ENCODE data around the gene B3GNT8. TPM values are rescaled to one million over a fixed set of nuclear protein-coding genes. Genes with fewer than 3 reads are reported as not detected.

The B3GNT8 gene
- total RNA-seq, 1 experiment from 2014 or later: 0.96 TPM

DNA sequence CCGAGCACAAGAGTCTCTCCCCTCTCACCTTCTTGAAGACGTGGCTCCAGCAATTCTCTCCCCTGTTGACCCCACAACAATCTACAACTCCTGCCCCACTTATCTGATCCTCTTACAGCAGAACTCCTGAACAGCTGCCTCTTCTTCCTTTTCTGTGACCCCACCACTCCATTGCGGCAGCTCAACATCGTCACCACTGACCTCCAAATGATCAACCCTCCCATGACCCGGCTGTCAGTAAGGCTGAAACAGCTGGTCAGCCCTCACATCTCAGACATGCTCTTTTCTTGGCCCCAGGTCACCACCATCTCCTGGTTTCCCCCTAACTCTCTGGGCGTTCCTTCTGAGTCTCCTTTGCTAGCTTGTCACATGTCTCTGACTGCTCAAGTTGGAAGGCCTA, 31.8 kb downstream of the B3GNT8 start:
- Histone ChIP-seq H3K4me1 (ENCODE audit: insufficient read depth, low read length) (no peaks in the 10 kb centered on the region), H3K14ac (ENCODE audit: insufficient read depth, low read length) (no peak overlapping the region), H3K56ac (ENCODE audit: insufficient read length, low read depth, low read length) (no peak overlapping the region), H4K91ac (ENCODE audit: insufficient read length, low read depth, low read length) (no peak overlapping the region), H4K20me1 (ENCODE audit: control insufficient read depth, insufficient read depth, insufficient read length) (no peaks in the 10 kb centered on the region), H2BK120ac (ENCODE audit: low read depth, low read length, poor library complexity, severe bottlenecking) (no peak overlapping the region), H2BK20ac (ENCODE audit: low read depth, low read length, poor library complexity, severe bottlenecking) (no peak overlapping the region), H3K4ac (ENCODE audit: low read depth, low read length) (no peak overlapping the region), H4K5ac (ENCODE audit: insufficient read length, low read depth, low read length) (no peak overlapping the region), H3K79me1 (ENCODE audit: insufficient read depth, low read depth, low read length, poor library complexity, severe bottlenecking) (peaks cover 6% of the 10 kb centered on the region), H2AK5ac (ENCODE audit: insufficient read length, low read length) (no peak overlapping the region), H3T11ph (ENCODE audit: low read length) (no peak overlapping the region), H3K27ac (ENCODE audit: insufficient read length, low read depth, low read length) (no peak overlapping the region), H2AFZ (ENCODE audit: low read length) (no peak overlapping the region), H3K23me2 (ENCODE audit: insufficient read length, low read depth, low read length, poor library complexity, severe bottlenecking) (peaks cover 9% of the 10 kb centered on the region), H3K4me2 (ENCODE audit: insufficient read depth, insufficient read length, low read length) (no peak overlapping the region), H2BK5ac (ENCODE audit: insufficient read length, low read length) (no peak overlapping the region), H3K23ac (ENCODE audit: insufficient read length, low read depth, low read length) (no peak overlapping the region), H4K8ac (replicated peaks; ENCODE audit: insufficient read length, low read depth, low read length) (no peak overlapping the region), H2BK15ac (ENCODE audit: low read depth, low read length) (no peak overlapping the region), H3K9ac (ENCODE audit: extremely low read depth, insufficient read length, low read length) (no peak overlapping the region), H3K79me2 (ENCODE audit: insufficient read depth, low read length) (no peaks in the 10 kb centered on the region), H3K27me3 (ENCODE audit: insufficient read depth, low read length) (no peaks in the 10 kb centered on the region), H3K9me3 (ENCODE audit: control insufficient read depth, low read depth, low read length) (no peaks in the 10 kb centered on the region), H2BK12ac (ENCODE audit: insufficient read length, low read depth, low read length) (no peak overlapping the region), H3K18ac (ENCODE audit: insufficient read length, low read depth, low read length) (no peak overlapping the region)
- Mint-ChIP-seq H3K27me3 (ENCODE audit: low read depth) (no peaks in the 10 kb centered on the region; the same call in 1 of the 2 replicates), H3K27ac (peak overlapping the region; percentile 6 to 57 (median 22); a peak in 5 of 7 replicates), H3K9me3 (no peaks in the 10 kb centered on the region; a peak in 1 of 5 replicates), H3K36me3 (ENCODE audit: insufficient read depth in 1 of 3, low read depth in 3 of 3) (peaks cover 0 to 30% (median 15%) of the 10 kb centered on the region in 3 experiments; a peak in 5 of 7 replicates), H3K4me3 (peak overlapping the region; percentile 73 to 99; a peak in 4 of 5 replicates), H3K4me1 (peaks cover 21 to 24% of the 10 kb centered on the region in 2 experiments)
- DNase-seq: no peak
- WGBS (ENCODE audit: extremely low coverage, insufficient read length, low lambda C conversion rate): no CpG with 5 or more reads among the region's 6 CpGs
- TF ChIP-seq, protein P1, sequence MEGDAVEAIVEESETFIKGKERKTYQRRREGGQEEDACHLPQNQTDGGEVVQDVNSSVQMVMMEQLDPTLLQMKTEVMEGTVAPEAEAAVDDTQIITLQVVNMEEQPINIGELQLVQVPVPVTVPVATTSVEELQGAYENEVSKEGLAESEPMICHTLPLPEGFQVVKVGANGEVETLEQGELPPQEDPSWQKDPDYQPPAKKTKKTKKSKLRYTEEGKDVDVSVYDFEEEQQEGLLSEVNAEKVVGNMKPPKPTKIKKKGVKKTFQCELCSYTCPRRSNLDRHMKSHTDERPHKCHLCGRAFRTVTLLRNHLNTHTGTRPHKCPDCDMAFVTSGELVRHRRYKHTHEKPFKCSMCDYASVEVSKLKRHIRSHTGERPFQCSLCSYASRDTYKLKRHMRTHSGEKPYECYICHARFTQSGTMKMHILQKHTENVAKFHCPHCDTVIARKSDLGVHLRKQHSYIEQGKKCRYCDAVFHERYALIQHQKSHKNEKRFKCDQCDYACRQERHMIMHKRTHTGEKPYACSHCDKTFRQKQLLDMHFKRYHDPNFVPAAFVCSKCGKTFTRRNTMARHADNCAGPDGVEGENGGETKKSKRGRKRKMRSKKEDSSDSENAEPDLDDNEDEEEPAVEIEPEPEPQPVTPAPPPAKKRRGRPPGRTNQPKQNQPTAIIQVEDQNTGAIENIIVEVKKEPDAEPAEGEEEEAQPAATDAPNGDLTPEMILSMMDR (conservative IDR thresholded peaks at IDR 0.05): no peak
